GM18526 (cell line): ENCODE measurements around the gene GPD1L.

ENCODE experiments used
- POLR2A ChIP-seq: IDR thresholded peaks from 3 replicates; pipeline ENCODE4 v1.6.1; 2011; ENCODE audit not compliant: insufficient read length; ENCODE audit errors: extremely low read depth

The GPD1L gene

GRCh38 chr3:32126305-32127015 is 20.0 kb downstream of the GPD1L start:
- no peak for TF ChIP-seq POLR2A

DNA sequence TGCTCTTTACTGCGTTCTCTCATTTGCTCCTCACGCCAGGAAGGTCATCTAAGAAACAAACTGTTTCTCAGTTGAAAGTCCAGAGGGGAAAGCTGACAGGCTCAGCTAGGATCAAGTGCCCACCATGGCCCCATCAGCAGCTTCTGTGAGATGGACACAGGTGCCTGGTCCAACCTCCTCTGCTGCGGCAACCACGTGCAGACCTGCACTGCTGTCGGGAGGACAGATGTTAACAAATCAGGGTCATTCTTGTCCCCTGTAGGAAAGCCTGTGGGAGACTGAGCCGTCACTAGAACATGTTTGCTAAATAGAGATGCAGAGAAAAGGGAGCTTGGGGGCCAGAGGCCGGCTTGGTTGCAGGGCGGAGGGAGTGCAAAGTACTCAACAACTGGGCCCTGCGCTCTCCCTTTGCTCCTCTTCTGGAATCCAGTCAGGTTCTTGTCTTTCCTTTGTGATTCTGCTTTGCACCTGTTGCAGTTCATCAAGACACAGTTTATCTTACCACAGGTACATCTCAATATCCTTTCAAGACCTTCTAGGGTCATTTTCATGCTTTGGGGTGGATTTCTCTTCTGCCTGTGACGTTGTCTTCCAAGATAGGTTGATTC is 20.9 kb downstream of the GPD1L start:
- TF ChIP-seq POLR2A: no peak

DNA sequence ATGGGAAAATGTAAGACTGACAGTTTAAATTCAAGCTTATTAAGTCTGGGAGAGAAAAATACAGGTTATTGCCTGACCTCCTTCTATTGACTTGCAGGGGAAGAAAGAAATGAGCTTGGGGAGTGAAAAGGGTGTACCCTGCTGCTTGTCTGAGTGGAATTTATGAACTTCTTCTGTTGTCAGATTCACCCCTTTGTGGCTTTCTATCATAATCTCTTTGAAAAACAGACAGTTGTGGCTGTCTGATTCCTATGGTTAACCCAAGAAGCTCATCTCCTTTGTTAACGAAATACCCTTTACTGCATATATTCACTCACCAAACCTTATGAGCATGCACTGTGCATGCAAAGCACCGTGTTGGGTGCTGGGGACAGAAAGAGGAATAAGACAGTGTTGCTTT is 22.5 kb downstream of the GPD1L start:
- no peak for TF ChIP-seq POLR2A

DNA sequence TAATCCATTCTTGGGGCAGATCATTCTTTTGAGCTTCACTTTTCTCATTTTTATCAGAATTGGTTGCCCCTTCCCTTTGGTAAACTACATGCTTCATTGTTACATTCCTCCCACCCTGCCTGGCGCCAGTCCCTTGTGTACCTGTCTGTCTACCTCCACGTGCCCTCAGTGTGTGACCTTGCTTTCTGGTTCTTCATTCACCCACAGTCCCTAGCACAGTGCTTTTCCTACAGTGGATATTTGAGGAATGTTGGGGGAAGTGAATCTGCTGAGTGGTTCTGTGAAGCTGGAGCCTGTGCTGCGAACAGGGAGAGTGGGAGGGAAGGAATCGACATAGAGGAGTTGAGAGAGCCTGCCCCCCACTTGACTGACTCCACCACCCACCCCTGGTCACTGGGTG is 23.4 kb downstream of the GPD1L start:
- no peak for TF ChIP-seq POLR2A

GRCh38 chr3:32132121-32132520 is 25.7 kb downstream of the GPD1L start:
- no peak for TF ChIP-seq POLR2A

DNA sequence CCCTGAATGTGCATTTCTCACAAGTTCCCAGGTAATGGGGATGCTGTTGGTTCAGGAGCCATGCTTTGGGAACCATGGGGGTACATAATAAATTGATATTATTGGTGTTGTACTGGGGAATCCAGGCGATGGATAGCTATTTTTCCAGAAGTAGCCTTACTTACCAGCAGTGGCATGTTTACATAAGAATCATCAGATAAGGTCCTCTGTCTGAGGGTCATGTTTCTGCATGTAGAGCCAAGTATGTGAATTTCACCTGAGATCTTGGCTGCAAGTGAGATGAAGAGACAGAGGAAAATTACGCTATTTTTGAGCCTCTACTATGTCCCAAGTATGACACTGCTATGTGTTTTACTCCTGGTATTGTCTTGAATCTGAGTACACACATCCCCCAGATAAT is 26.3 kb downstream of the GPD1L start:
- TF ChIP-seq POLR2A: no peak

- no peak for TF ChIP-seq POLR2A
Measured at GRCh38 chr3:32136703-32137102, 30.3 kb downstream of the GPD1L start.

- TF ChIP-seq POLR2A: no peak
Measured at GRCh38 chr3:32137870-32138269, 31.4 kb downstream of the GPD1L start.

GRCh38 chr3:32138545-32139104 is 32.2 kb downstream of the GPD1L start:
- no peak for TF ChIP-seq POLR2A

- TF ChIP-seq POLR2A: no peak
Measured at GRCh38 chr3:32140943-32141342, 34.5 kb downstream of the GPD1L start.

- no peak for TF ChIP-seq POLR2A
Measured at GRCh38 chr3:32143849-32144757, 37.7 kb downstream of the GPD1L start.

- no peak for TF ChIP-seq POLR2A
Measured at GRCh38 chr3:32146746-32147211, 40.4 kb downstream of the GPD1L start.

DNA sequence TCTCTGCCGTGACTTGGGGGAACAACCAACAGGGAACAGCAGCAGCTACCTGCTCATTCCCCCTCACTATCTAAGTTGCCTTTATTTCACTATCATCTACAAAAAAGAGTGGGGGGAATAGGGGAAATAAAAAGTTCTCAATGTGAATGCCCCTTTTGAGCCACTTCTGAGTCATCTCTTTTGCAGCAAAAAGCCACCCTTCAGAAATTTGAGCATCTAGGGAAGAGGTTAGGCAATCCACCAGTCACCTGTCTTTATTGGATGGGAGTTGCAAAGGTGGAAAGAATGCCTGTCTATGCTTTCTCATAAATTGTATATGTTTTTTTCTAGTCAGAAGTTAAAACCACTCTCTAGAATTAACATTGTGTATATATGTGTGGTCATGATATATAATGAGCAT is 41.1 kb downstream of the GPD1L start:
- no peak for TF ChIP-seq POLR2A

DNA sequence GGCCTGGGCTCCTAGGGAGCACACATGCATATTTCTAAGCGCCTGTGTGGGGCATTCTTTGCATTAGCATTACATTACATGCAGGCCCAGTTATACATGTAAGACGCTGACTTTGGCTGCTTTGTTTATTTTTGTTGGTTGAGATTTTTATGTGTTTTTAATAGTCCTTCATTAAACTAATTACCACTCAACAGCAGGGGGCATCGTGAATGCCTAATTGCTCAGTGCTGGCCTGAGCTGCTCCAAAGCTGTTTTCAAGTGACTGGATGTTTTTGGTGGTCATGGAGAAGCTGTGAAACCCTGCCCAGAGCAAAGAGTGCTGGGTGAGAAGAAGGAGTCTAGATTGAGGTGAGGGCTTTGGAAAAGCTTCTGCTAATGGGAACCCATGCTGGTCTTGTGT is 41.5 kb downstream of the GPD1L start:
- TF ChIP-seq POLR2A: no peak

DNA sequence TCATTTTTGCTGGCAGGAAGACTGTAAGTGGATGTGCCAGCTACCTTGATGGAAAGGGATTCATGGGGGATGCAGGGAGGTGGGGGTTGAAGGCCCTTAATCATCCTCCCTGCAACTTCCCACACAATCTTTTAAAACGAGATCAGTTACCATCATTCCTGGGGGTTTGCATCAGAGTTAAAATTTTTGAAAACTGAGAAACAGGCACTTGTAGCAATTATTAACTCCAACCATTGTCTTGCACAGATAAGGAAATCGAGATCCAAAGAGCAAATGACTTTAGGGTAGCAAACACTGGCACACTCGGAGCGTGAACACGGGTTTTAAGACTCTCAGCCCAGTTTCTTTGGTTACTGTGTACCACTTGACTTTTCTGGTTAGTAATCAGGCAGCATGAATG is 41.9 kb downstream of the GPD1L start:
- no peak for TF ChIP-seq POLR2A
